AG09309 (cell line): ENCODE measurements around the gene USP2.
A peak's percentile ranks its signal among the peaks of the same experiment; 100 is the strongest.

ENCODE experiments used
- DNase-seq: peaks from one replicate; pipeline ENCODE4 v3.0.0-alpha.2; 2010; ENCODE audit warnings: low read depth
- H3K4me3 ChIP-seq: 2 replicates; pipeline ENCODE4 v1.5.1; 2011; ENCODE audit warnings: mild to moderate bottlenecking, low read depth, low read length, moderate library complexity; ENCODE audit not compliant: control insufficient read depth
- TF ChIP-seq, protein P1 (sequence below): IDR thresholded peaks from 2 replicates; pipeline ENCODE4 v1.5.1; 2011; ENCODE audit warnings: mild to moderate bottlenecking, low read depth, low read length, inconsistent platforms; ENCODE audit not compliant: insufficient read depth, control insufficient read depth; ENCODE audit errors: missing control alignments

The USP2 gene

DNA sequence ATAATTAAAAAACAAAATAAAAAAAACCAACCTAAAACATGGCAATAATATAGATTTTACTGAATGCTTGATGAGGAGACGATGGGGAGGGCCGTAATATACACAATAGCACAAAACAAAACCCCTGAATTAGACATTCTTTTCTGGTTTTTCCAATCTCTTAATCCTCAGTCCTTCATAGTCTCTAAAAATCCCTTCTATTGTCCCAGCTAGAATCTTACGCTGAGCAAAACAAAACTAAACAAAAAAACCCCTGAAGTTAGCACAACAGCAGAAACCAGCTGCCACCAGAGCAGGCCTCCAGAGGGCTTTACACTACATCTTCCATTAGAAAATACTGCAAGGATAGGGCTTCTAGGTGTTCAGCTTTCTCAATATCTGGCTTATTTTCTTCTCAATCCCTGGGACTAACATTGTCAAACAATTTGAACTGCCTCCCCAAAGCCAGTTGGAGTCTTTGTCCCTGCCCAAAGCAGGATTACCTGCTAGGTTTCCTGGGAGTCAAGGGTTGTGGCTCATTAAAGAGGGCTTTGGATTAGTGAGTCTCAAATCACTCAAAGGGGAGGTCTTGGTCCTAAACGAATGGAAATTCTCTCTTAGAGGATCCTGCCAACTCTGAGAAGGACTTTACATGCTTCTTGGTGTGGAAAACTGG is 49.3 kb downstream of the USP2 start:
- TF ChIP-seq, protein P1, sequence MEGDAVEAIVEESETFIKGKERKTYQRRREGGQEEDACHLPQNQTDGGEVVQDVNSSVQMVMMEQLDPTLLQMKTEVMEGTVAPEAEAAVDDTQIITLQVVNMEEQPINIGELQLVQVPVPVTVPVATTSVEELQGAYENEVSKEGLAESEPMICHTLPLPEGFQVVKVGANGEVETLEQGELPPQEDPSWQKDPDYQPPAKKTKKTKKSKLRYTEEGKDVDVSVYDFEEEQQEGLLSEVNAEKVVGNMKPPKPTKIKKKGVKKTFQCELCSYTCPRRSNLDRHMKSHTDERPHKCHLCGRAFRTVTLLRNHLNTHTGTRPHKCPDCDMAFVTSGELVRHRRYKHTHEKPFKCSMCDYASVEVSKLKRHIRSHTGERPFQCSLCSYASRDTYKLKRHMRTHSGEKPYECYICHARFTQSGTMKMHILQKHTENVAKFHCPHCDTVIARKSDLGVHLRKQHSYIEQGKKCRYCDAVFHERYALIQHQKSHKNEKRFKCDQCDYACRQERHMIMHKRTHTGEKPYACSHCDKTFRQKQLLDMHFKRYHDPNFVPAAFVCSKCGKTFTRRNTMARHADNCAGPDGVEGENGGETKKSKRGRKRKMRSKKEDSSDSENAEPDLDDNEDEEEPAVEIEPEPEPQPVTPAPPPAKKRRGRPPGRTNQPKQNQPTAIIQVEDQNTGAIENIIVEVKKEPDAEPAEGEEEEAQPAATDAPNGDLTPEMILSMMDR: no peak
- no peak for DNase-seq
- no peak overlapping the region for H3K4me3 ChIP-seq

GRCh38 chr11:119330237-119330636 is 51.3 kb downstream of the USP2 start:
- no peak for DNase-seq
- TF ChIP-seq, protein P1: no peak
- no peak overlapping the region for H3K4me3 ChIP-seq

DNA sequence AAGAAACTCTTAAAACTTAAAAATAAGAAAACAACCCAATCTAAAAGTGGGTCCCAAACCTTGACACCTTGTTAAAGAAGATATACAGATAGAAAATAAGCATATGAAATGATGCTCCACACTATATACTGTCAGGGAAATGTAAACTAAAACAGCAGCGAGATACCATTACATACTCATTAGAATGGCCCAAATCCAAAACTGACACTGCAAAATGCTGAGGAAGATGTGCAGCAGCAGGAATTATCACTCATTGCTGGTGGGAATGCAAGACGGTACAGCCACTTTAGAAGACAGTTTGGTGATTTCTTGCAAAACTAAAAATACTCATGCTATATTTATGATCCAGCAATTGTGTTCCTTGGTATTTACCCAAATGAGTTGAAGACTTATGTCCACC is 52.2 kb downstream of the USP2 start:
- TF ChIP-seq, protein P1: no peak
- DNase-seq: no peak

DNA sequence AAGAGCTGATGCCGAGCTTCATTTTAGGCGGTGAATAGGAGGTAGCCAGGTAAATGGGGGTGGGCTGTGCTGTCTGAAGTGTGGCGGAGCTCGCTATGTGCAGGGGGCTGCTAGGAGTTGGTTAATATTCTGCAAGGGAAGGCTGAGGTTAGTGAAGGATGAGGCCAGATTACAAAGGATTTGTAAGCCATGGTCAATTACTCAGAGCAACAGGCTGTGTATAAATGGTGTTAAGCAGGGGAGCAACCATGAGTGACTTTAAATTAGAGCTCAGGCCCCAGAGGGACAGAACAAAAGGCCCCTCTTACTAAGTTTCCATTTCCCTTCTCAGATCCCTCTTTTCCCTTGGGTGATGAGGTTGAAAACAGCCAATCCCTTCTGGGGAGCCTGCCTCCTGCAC is 57.3 kb downstream of the USP2 start:
- TF ChIP-seq, protein P1: no peak
- no peak for DNase-seq
- H3K4me3 ChIP-seq: no peak overlapping the region

More for the DNA sequence above, 52.2 kb downstream of the USP2 start:
- H3K4me3 ChIP-seq: no peak overlapping the region

GRCh38 chr11:119323532-119324033 is 57.9 kb downstream of the USP2 start:
- H3K4me3 ChIP-seq: no peak overlapping the region
- DNase-seq: no peak
- TF ChIP-seq, protein P1: peak; percentile 72

DNA sequence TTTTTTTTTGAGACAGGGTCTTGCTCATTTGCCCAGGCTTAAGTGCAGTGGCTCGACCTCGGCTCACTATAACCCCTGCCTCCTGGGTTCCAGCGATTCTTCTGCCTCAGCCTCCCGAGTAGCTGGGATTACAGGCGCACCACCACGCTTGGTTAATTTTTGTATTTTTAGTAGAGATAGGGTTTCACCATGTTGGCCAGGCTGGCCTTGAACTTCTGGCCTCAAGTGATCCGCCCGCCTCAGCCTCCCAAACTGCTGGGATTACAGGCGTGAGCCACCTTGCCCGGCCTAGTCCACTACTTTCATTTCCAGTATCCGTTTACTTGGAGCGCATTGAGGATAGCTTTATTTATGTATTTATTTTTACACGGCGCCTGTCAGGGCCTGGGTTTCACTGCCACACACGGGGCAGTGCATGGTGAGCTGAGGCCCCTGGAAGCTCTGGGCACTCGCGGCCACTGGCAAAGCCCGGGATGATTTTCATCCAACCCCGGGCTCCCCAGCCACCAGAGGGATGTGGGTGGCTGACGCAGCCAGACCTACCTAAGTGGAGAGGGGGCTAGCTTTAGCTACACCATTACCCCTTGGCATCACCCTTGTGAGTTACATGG is 58.5 kb downstream of the USP2 start:
- DNase-seq: no peak
- TF ChIP-seq, protein P1: no peak
- H3K4me3 ChIP-seq: no peak overlapping the region
